DOHH2 (cell line): ENCODE results near the gene FGF10.

Source experiments
- EZH2phosphoT487 ChIP-seq: fragments of 200-600 bp; sonication (generic); IDR thresholded peaks from 2 replicates; pipeline ENCODE4 v1.6.1; 2017; ENCODE audit warnings: borderline replicate concordance, mild to moderate bottlenecking, antibody characterized with exemption, low read length, moderate library complexity, mixed read lengths
- TF ChIP-seq, protein P1 (sequence below): fragments of 200-600 bp; sonication (generic); IDR thresholded peaks from one replicate; pipeline ENCODE4 v1.5.1; 2014; ENCODE audit warnings: antibody characterized with exemption, mild to moderate bottlenecking, low read depth, low read length; ENCODE audit not compliant: poor library complexity, severe bottlenecking

DNA sequence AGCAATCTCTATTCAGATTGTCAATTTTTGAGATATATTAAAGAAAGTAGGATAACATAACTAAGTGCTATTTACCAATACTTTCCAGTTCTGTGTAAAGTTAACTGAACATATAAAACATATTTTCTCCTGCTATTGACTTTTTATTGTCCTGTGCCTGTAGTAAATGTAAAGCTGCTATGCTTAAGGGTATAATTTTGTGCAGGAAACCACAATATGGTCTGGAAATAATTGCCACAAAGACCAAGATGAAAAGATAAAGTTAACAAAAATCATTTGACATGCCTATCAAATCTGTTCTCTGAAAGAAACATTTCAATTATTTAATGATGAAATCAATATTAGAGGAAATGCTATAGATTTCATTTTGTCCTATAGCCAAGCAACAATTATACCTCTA lies 121.3 kb downstream of the FGF10 start:
- TF ChIP-seq, protein P1, sequence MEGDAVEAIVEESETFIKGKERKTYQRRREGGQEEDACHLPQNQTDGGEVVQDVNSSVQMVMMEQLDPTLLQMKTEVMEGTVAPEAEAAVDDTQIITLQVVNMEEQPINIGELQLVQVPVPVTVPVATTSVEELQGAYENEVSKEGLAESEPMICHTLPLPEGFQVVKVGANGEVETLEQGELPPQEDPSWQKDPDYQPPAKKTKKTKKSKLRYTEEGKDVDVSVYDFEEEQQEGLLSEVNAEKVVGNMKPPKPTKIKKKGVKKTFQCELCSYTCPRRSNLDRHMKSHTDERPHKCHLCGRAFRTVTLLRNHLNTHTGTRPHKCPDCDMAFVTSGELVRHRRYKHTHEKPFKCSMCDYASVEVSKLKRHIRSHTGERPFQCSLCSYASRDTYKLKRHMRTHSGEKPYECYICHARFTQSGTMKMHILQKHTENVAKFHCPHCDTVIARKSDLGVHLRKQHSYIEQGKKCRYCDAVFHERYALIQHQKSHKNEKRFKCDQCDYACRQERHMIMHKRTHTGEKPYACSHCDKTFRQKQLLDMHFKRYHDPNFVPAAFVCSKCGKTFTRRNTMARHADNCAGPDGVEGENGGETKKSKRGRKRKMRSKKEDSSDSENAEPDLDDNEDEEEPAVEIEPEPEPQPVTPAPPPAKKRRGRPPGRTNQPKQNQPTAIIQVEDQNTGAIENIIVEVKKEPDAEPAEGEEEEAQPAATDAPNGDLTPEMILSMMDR, result no peak
- no peak for TF ChIP-seq EZH2phosphoT487
